UCSD-AML1 (cell line): ENCODE data around the gene DGUOK.
"Not testable (repeated sequence)": the region's sequence is repeated elsewhere in the genome, so short reads cannot be mapped to it uniquely, and the experiment has no call there.

Experiments used
- DNase-seq: peaks from one replicate; lab custom pipeline; 2025; ENCODE audit not compliant: unreplicated experiment; lab: John Stamatoyannopoulos, UW

DGUOK gene

GRCh38 chr2:73926493-73927327 lies at the start of gene DGUOK:
Gene DGUOK (plus strand): TSS chr2:73926880. CDS start chr2:73926911, 31 bp downstream.
- peak; percentile 96 for DNase-seq

GRCh38 chr2:73877071-73877802 lies 49.4 kb upstream of the DGUOK start:
- DNase-seq: no peak

GRCh38 chr2:73877984-73878383 lies 48.7 kb upstream of the DGUOK start:
- not testable (repeated sequence) for DNase-seq

- DNase-seq: no peak
These were observed 41.3 kb upstream of the DGUOK start for GRCh38 chr2:73885406-73885805.

GRCh38 chr2:73886357-73886756 lies 40.3 kb upstream of the DGUOK start:
- no peak for DNase-seq

- not testable (repeated sequence) for DNase-seq
These were observed 38.9 kb upstream of the DGUOK start for GRCh38 chr2:73887596-73888353.

- no peak for DNase-seq
These were observed 38.3 kb upstream of the DGUOK start for GRCh38 chr2:73888388-73888787.

- DNase-seq: no peak
These were observed 37.5 kb upstream of the DGUOK start for GRCh38 chr2:73889206-73889605.

- no peak for DNase-seq
These were observed 36.2 kb upstream of the DGUOK start for GRCh38 chr2:73890301-73891092.

GRCh38 chr2:73891276-73891901 lies 35.3 kb upstream of the DGUOK start:
- DNase-seq: no peak

GRCh38 chr2:73892631-73893329 lies 33.9 kb upstream of the DGUOK start, which contains the start of gene ACTG2:
Gene ACTG2 (plus strand): TSS chr2:73893008. CDS start chr2:73901312, 8,304 bp downstream.
- DNase-seq: no peak

GRCh38 chr2:73893764-73894474 lies 32.8 kb upstream of the DGUOK start:
- DNase-seq: no peak

- DNase-seq: no peak
These were observed 32.2 kb upstream of the DGUOK start for GRCh38 chr2:73894475-73894850.

- no peak for DNase-seq
These were observed 31.8 kb upstream of the DGUOK start for GRCh38 chr2:73894877-73895276.

GRCh38 chr2:73895473-73895872 lies 31.2 kb upstream of the DGUOK start:
- no peak for DNase-seq

GRCh38 chr2:73896362-73897239 lies 30.1 kb upstream of the DGUOK start:
- peak; percentile 29 for DNase-seq

GRCh38 chr2:73897240-73897583 lies 29.5 kb upstream of the DGUOK start:
- DNase-seq: no peak

GRCh38 chr2:73897934-73898333 lies 28.7 kb upstream of the DGUOK start:
- no peak for DNase-seq
